ENCODE measurements around the gene CDC14A. TPM values are rescaled to one million over a fixed set of nuclear protein-coding genes. Genes with fewer than 3 reads are reported as not detected.
"Not testable (repeated sequence)": the region's sequence is repeated elsewhere in the genome, so short reads cannot be mapped to it uniquely, and the experiment has no call there.

Gene CDC14A
- total RNA-seq, 1 donor from 2014 or later, result 5.3 TPM

DNA sequence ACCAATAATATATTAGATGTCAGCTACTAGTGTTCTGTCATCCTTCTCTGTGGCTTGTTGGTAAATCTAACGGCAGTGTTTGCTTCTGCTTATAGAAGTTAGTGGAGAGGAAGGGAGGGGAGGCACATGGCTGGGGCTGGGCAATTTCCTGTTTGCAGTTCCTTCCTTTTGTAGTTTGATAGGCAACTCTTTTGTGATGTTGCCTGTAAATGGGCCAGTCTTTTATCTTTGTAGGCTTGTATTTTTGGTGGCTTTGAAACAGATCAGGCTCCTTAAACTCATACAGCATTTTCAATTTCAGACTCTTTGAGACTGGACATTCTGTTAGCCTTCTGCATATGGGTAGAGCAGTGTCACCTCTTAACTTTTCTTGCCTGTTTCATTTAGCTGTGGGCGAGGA is 48.1 kb downstream of the CDC14A start:
- DNase-seq (ENCODE audit: low read depth in 2 of 2), result peak; percentile 68 to 73

DNA sequence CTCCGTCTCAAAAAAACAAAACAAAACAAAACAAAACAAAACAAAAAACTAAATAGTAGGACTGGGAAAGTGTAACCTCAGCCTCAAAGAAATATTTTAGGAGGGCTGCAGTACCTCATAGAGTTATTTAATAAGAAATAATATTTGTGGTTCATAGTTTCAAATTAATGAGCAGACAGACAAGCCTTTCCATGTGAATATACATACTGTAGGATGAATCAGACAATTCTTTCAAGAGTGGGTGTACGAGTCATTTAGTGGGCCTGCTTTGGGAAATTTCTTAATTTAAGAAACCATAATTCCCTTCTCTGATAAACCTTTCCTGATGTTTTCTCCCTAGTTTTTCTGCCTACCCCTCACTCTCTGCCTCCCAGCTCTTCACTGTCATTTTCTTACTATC is 52.5 kb downstream of the CDC14A start:
- no peak for DNase-seq (ENCODE audit: low read depth in 2 of 2)

DNA sequence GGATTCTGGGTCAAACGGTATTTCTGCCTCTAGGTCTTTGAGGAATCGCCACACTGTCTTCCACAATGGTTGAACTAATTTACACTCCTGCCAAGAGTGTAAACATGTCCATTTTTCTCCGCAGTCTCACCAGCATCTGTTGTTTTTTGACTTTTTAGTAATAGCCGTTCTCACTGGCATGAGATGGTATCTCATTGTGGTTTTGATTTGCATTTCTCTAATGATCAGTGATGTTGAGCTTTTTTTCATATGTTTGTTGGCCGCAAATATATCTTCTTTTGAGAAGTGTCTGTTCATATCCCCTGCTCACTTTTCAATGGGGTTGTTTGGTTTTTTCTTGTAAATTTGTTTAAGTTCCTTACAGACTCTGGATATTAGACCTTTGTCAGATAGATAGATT is 53.6 kb downstream of the CDC14A start:
- not testable (repeated sequence) for DNase-seq (ENCODE audit: low read depth in 2 of 2)

DNA sequence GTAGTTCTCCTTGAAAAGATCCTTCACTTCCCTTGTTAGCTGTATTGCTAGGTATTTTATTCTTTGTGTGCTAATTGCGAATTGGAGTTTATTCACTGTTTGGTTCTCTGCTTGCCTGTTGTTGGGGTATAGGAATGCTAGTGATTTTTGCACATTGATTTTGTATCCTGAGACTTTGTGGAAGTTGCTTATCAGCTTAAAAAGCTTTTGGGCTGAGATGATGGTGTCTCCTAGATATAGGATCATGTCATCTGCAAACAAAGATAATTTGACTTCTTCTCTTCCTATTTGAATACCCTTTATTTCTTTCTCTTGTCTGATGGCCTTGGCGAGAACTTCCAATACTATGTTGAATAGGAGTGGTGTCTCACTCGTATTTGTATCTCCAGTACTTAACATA is 55.1 kb downstream of the CDC14A start:
- DNase-seq (ENCODE audit: low read depth in 2 of 2), result not testable (repeated sequence)

DNA sequence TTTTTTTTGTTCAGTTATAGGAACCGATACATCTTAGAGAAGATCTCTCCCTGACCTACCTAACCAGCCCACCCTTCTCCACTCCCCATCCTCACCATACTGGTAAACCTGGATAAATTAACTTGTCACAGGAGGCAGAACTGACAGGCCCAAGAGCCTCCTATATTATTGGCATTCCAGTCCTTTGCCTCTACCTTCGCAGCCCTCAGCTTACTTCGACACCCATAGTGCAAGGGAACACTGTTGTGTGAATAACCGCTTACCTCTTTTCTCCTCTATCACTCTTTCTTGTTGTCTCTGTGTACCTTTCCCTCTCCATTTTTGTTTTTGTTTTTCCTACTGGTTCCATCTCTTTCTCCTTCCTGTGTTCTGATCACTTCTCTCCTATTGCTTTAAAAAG is 58.7 kb downstream of the CDC14A start:
- DNase-seq (ENCODE audit: low read depth in 2 of 2), result no peak

DNA sequence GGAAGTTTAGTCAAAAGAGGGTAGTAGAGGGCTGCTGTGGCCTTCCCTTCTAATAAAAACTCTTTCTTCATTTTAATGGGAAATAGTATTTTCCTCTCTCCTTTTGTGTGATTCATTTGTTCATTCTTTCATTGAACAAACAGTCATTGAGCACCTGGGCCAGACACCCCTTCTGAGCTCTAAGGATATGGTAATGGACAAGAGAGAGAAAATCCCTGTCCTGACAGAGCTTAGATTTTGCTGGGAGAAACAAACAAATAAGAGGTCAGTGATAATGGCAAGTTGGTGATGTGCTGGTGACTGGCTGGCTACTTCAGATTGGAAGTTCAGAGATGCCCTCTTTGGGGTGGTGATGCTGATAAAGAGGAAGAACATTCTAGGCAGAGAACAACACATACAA is 59.3 kb downstream of the CDC14A start:
- DNase-seq (ENCODE audit: low read depth in 2 of 2), result no peak

DNA sequence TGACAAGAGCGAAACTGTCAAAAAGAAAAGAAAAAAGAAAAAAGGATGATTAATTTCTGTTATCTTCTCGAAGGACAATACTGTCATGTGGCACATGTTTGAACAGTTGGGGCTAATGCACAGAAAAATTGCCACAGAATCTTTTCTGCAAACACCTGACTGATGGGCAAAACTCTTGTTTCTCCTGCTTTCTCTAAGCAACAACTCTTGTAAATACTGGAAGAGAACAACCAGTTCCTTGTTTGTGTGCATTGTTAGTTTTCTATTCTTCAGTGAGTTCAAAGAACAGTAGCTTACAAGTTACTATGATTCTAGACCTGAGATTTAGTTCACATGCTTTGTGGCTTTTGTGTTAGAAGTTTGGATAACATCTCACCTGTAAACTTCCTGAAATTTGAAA is 60.7 kb downstream of the CDC14A start:
- DNase-seq (ENCODE audit: low read depth in 2 of 2), result no peak

DNA sequence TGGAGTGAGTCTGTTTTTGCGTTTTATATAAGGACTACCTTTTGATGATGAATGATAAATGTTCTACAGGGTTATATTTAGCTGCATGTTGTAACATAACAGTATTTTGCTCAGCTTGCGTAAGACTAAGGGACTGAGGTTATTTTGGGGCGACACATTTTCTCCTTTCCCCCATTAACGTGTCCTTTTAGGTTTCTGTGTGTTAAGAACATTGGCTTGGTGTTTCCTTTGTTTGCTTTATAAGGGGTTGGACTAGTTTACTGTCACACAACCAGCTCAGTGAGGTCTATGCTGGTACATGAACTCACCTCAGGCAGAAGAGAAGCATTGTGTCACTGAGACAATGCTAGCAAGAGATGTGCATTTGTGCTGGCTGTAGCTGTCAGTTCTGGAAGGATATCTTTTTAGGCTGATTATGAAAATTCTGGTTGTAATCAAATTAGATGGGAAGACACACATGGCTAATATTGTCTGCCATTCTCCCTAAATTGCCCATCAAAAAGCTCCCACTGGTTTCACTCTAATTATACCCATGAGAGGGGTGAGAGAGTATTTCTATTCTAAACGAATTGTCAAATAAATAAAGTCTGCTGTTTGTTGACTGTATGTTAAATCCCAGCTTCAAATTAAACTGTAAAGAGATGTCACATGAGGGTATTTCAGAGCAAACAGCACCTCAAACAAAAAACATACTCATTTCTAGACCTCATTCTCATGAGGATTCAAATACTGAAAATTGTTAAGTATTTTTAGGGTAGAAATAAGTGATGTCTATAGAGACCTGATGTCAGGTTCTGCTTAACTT is 62.6 kb downstream of the CDC14A start:
- DNase-seq (ENCODE audit: low read depth in 2 of 2), result no peak

DNA sequence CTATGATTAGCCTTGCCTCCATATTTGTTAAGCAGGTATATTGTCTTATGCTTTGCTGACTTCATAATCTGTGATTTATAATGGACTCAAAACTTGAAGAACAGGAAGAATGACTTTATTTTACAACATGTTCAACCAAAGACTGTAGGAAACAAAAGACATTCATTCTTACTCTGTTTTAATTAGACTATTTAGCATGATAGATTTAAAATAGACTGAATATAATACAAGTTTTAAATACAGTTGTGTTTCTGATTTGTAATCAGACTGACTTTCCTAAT is 63.1 kb downstream of the CDC14A start:
- DNase-seq (ENCODE audit: low read depth in 2 of 2), result no peak

DNA sequence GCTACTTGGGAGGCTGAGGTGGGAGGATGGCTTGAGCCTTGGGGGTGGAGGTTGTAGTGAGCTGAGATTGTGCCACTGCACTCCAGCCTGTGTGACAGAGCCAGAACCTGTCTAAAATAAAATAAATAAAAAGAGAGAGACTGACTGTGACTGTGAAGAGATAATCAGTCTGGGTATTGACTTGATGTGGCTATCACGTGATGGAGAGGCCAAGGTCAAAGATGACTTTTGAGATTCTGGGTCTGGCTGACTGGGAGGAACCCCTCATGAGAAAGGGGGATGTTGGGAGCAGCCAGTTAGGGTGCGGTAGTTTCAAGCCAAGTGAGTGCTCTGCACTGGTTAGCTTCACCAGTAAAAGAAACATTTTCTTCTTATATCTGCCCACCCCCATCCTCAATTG is 66.8 kb downstream of the CDC14A start:
- no peak for DNase-seq (ENCODE audit: low read depth in 2 of 2)

DNA sequence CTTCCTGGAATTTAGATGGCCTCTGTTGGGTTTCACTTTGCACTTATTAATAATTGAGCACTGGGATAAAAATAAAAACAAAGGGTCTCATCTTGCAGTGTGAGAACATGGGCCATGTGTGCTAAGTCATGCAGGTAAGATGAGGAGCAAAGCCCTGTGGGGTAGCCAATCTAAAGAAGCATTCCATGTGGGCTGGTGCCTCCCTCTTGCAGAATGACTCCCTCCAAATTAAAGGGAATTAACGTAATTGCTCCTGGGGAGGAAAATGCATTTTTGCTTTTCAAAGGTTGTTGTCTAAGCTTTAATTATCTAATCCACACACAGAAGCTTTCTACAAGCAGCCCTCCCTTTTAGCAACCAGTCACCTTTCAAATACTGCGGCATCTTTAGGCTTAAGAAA is 69.8 kb downstream of the CDC14A start:
- DNase-seq (ENCODE audit: low read depth in 2 of 2), result no peak

DNA sequence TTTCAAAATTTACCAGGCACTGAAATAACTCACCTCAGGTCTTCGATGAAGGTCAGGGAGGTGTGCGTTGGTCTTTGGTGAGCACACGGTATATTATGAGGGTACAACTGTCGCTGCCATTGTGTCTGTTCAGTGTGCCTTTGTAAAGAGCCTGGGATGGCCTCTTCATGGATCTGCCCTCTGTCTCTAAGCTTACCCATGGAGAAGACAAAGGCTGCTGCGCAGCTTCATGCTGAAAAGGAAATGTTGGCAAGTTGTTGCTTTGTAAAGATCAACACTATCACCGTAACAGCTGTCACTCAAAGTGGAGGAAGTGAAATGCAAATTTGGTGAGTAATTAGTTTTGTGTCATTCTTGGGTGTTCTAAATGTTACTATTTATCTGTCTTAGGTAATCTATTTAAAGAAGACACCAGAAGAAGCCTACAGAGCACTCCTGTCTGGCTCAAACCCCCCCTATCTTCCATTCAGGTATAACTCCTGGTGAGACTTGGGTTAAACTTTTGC is 71.6 kb downstream of the CDC14A start:
- DNase-seq (ENCODE audit: low read depth in 2 of 2), result no peak

DNA sequence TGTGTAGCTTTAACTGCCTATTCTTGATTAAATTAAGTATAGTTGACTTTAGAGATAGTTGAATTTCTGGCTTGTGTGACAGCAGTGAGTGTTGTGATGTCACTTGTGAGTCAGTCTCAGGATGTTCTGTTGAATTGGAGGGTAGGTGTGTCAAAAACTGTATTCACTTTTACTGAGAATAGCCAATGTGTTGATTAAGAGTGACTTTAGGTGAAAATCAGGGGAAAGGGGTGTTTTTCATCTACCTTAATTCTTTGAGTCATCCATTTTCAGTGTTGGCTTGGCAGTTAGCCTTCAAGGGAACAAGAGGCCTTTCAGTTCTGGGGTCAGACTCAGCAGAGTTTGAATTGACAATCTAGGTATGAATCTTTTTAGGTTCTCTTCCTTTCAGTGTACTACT is 75.9 kb downstream of the CDC14A start:
- DNase-seq (ENCODE audit: low read depth in 2 of 2), result no peak

DNA sequence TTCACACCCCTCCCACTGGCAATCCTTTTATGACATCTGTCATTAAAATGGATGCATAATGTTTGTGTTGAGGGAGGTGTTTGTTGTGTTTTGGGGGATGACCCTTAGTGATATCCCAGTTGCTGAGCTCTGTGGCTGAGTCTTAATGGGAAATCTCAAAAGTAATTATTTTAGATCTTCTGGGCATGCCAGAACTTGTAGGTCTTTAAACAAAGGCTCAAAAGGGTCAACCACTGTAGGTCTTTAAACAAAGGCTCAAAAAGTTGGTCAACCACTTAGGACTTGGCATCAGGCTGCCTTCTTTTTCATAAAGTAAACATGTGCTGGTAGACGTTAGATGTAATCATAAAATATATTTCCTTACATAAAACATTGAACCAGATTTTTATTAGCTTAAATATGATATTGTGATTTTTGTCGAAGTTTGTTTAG is 78.0 kb downstream of the CDC14A start:
- DNase-seq (ENCODE audit: low read depth in 2 of 2), result no peak

DNA sequence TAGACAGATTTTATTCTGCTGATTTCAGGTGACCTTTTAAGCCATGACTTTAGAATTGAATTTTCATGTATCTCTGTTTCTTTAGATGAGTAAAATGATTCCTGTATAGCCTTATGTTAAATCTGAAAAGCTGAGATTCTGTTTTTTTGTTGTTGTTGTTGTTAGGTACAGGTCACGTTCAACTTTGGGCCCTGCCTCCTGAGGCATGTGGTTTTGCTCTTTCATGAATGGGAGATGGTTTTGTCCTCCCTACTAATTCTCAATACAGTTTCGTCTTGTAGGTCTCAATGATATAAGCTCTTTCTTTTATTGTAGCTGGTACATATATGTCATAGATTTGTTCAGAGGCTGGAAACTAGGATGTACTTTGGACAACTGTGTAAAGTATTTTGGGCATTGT is 79.6 kb downstream of the CDC14A start:
- DNase-seq (ENCODE audit: low read depth in 2 of 2), result no peak

DNA sequence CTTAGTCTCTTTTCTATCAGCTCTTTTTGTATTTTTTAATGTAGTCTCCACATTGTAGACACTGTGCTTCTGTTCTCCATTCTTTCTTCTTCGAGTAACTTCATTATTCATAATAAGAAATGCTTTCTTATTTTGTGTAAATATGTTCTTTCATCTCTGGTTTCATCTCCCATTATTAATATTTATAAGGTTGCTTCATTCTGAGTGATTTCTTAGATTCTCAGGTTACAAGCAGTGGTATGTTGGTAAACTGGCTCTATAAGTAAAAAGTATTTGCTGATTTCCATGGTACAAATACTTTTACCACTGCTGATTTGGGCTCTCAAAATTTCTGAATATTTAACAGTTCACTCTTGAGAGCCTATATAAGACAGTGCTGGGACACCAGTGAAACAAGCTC is 81.3 kb downstream of the CDC14A start:
- no peak for DNase-seq (ENCODE audit: low read depth in 2 of 2)

DNA sequence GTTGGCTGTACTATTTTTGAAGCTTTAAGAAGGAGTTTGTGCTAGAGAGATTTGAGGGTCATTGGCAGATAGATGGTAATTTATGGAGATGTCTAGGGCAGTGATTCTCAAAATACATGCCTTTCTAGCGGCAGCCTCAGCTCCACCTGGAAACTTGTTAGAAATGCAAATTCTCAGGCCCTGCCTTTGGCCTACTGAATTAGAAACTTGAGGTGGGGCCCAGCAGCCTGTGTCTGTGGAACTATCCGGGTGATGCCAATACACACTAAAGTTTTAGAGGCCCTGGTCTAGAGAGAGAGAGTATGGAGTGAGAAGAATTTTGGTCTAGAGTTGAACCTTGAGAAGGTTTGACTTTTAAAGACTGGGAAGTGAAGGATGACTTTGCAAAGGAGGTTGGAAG is 82.5 kb downstream of the CDC14A start:
- no peak for DNase-seq (ENCODE audit: low read depth in 2 of 2)

DNA sequence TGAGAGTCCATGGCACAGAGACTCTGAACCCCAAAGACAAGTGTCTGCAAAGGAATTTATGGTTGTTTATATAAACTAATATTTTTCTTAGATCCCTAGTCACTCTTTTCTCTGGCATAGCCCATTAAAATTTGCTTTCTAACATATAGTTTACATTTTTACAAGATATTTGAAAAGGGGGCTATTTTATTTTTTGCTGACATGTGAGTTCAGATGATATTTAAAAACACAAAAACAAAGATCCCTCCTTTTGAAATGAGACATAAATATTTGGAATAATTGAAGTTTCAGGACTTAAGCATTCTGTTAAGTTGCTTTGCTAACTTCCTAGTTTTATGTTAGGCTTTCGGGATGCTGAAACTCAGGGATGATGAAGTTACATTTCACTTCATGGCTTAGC is 86.1 kb downstream of the CDC14A start:
- DNase-seq (ENCODE audit: low read depth in 2 of 2), result no peak

DNA sequence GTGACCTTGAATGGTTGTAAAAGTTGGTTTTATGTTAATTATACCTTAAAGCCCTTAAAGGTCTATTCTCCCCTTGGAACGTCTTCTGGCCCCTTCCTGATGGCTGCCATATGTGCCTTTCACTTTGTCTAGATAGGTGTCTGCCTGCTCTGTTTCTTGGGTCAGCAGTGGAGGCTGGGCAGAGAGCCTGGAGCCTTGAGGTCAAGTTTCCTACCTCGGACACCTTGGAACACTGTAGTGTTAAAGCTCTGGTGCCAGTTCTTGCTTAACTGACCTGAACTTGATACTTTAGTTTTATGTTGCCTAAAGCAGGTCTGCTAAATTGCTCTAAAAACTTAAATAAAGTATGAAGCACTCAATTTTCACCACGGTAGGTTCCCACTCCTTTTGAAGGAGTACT is 86.5 kb downstream of the CDC14A start:
- no peak for DNase-seq (ENCODE audit: low read depth in 2 of 2)

DNA sequence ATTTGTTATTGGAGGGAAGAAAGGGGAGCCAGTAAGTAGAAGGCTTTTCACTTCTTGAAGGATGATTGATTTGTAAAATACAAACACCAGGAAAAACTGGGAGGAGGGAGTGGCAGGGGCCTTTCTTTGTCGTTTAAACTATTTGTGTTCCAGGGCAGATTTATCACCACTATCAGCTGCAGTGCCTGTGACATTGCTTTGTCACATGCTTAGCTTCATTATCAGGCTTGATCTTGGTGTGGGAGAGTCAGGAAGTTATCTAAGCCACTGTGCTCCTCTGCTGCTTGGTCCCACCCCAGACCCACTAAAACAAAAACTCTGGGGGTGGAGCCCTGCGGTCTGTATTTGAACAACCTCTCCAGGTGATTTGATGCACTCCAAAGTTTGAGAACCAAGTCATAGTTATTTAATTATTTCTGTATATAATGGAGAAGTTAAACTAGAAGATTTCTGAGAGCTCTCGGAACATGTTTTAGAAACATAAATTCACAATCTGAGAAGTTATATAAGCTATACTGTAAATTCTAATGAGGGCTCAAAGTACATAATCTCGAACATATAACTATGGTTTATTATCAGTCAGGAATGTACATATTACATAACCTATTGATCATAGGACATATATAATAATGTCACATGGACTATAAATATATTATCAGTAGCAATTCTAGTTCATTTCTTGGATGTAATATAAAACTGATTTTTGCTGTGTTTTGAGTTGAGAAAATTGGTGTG is 87.9 kb downstream of the CDC14A start:
- DNase-seq (ENCODE audit: low read depth in 2 of 2), result no peak

DNA sequence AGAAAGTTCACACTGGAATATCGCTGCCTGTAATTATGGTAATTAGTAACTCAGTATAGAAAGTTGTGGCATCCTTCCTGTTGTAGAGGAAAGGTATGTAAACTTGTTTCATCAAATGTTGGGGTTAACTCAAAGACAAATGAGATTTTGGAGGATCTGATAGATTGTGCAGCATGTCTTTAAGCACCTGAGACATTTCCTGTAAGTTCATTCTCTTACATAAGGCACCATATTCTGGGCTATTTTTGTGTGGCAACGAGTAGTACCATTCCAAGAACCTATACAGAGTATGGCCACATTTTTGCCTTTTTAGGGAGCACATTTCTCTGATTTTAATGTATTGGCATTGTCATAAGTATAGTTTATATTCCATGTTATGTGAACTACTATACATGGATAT is 88.8 kb downstream of the CDC14A start:
- DNase-seq (ENCODE audit: low read depth in 2 of 2), result no peak

DNA sequence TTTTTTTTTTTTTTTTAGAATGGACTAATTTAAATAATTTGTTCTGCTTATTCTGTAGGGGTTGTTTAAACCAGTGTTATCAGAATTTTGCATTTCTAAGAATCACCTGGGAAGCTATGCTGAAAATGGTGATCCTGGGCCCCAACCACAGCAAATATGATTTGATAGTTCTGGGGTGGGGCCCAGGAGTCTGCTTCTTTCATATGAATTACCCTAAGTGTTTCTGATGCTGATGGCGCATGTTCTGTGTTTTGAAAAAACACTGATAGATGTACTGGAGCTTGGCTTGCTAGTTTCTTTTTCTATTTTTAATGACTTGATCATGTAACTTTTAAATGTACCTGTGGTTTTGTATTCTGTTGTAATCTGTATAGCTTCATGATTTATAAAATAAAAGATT is 89.3 kb downstream of the CDC14A start:
- DNase-seq (ENCODE audit: low read depth in 2 of 2), result no peak

Measured in dermis microvascular lymphatic vessel endothelial cell (primary cell).